Subcutaneous adipose tissue (tissue), 4 donors: Measurements from ENCODE around the gene OVCA2. TPM values are rescaled to one million over a fixed set of nuclear protein-coding genes. Genes with fewer than 3 reads are reported as not detected.

Experiments
- CTCF ChIP-seq: fragments of 450-650 bp; IDR thresholded peaks from one replicate; pipeline ENCODE4 v1.5.1; 2016; ENCODE audit warnings: low read depth, mild to moderate bottlenecking, control low read depth, antibody characterized with exemption, moderate library complexity
- total RNA-seq, 4 donors: library from RNA; depleted of rRNA; stranded (reverse); fragments of >200 nt; gene quantifications; one replicate each; pipeline ENCODE4 v1.1.0, GENCODE V29; 2016

Gene OVCA2
- total RNA-seq, 4 donors from 2014 or later = 26.9 to 30.8 (median 29.5) TPM

GRCh38 chr17:2035541-2036488 lies 6.0 kb upstream of the OVCA2 start:
- TF ChIP-seq CTCF = no peak

GRCh38 chr17:2037155-2037554 lies 4.7 kb upstream of the OVCA2 start:
- TF ChIP-seq CTCF = no peak

GRCh38 chr17:2040219-2040827 lies 1.5 kb upstream of the OVCA2 start:
- no peak for TF ChIP-seq CTCF

GRCh38 chr17:2040942-2041560 lies 771 bp upstream of the OVCA2 start:
- no peak for TF ChIP-seq CTCF

GRCh38 chr17:2042390-2042847 lies 597 bp downstream of the OVCA2 start:
- no peak for TF ChIP-seq CTCF

- TF ChIP-seq CTCF = no peak
Observed at GRCh38 chr17:2042933-2043332, 1.1 kb downstream of the OVCA2 start.

- TF ChIP-seq CTCF = no peak
Observed at GRCh38 chr17:2043785-2044184, 2.0 kb downstream of the OVCA2 start.
